SJSA1 (cell line): ENCODE results near the gene LBP. TPM values are rescaled to one million over a fixed set of nuclear protein-coding genes. Genes with fewer than 3 reads are reported as not detected.

Experiments used
- DNase-seq, 2 experiments: peaks; one replicate each; pipeline ENCODE4 v3.0.0-alpha.2; 2015 to 2020; ENCODE audit warnings: low spot score in 2 of 2, low read depth in 1 of 2
- H3K27ac ChIP-seq: fragments of 250-450 bp; sonication (Bioruptor Pico); 2 replicates; pipeline ENCODE4 v1.5.1; 2020; ENCODE audit warnings: mild to moderate bottlenecking, moderate library complexity
- H3K27me3 ChIP-seq: fragments of 250-450 bp; sonication (Bioruptor Pico); replicated peaks from 2 replicates; pipeline ENCODE4 v1.5.1; 2020; ENCODE audit warnings: mild to moderate bottlenecking, moderate library complexity
- H3K36me3 ChIP-seq: fragments of 250-450 bp; sonication (Bioruptor Pico); 2 replicates; pipeline ENCODE4 v1.5.1; 2020; ENCODE audit warnings: mild to moderate bottlenecking
- H3K4me1 ChIP-seq: fragments of 250-450 bp; sonication (Bioruptor Pico); replicated peaks from 2 replicates; pipeline ENCODE4 v1.6.1; 2021; ENCODE audit warnings: mild to moderate bottlenecking
- H3K4me3 ChIP-seq: fragments of 250-450 bp; sonication (Bioruptor Pico); 2 replicates; pipeline ENCODE4 v1.5.1; 2020; ENCODE audit warnings: mild to moderate bottlenecking
- H3K9me3 ChIP-seq: fragments of 250-450 bp; sonication (Bioruptor Pico); replicated peaks from 2 replicates; pipeline ENCODE4 v1.5.1; 2020; ENCODE audit warnings: mild to moderate bottlenecking
- total RNA-seq: library from RNA; depleted of rRNA; stranded (reverse); fragments of >200 nt; shearing (Covaris generic); gene quantifications from 2 replicates; pipeline ENCODE4 v1.2.3, GENCODE V29; 2014; rRNA removed

LBP gene
- not detected in 2 replicates for total RNA-seq

- Histone ChIP-seq H3K27me3 (no peaks in the 10 kb centered on the region), H3K27ac (no peak within 1 kb of the TSS), H3K36me3 (no peaks in the 10 kb centered on the region), H3K4me3 (no peak within 1 kb of the TSS), H3K9me3 (no peaks in the 10 kb centered on the region), H3K4me1 (no peaks in the 10 kb centered on the region)
- no peak for DNase-seq
Measured at GRCh38 chr20:38346247-38346651, at the start of gene LBP. LBP (plus strand) TSS chr20:38346482; CDS start chr20:38346517, 35 bp downstream.

GRCh38 chr20:38297916-38298674 lies 48.2 kb upstream of the LBP start:
- Histone ChIP-seq H3K27ac (no peak overlapping the region), H3K9me3 (no peaks in the 10 kb centered on the region), H3K4me3 (no peak overlapping the region), H3K4me1 (no peaks in the 10 kb centered on the region), H3K36me3 (no peaks in the 10 kb centered on the region), H3K27me3 (no peaks in the 10 kb centered on the region)
- no peak for DNase-seq

- Histone ChIP-seq H3K4me3 (no peak overlapping the region), H3K27me3 (no peaks in the 10 kb centered on the region), H3K36me3 (no peaks in the 10 kb centered on the region), H3K4me1 (peaks cover 6% of the 10 kb centered on the region), H3K9me3 (no peaks in the 10 kb centered on the region), H3K27ac (no peak overlapping the region)
- DNase-seq: no peak
Measured at GRCh38 chr20:38298768-38299288, 47.5 kb upstream of the LBP start.

- H3K4me1 ChIP-seq: peaks cover 16% of the 10 kb centered on the region
- no peak for DNase-seq
- H3K4me3 ChIP-seq: no peak overlapping the region
- no peak overlapping the region for H3K27ac ChIP-seq
- H3K9me3 ChIP-seq: no peaks in the 10 kb centered on the region
- no peaks in the 10 kb centered on the region for H3K27me3 ChIP-seq
- H3K36me3 ChIP-seq: no peaks in the 10 kb centered on the region
Measured at GRCh38 chr20:38299963-38300362, 46.3 kb upstream of the LBP start.

GRCh38 chr20:38300438-38300837 lies 45.8 kb upstream of the LBP start:
- no peak overlapping the region for H3K4me3 ChIP-seq
- peaks cover 16% of the 10 kb centered on the region for H3K4me1 ChIP-seq
- no peak overlapping the region for H3K27ac ChIP-seq
- H3K27me3 ChIP-seq: no peaks in the 10 kb centered on the region
- no peak for DNase-seq
- H3K9me3 ChIP-seq: no peaks in the 10 kb centered on the region
- no peaks in the 10 kb centered on the region for H3K36me3 ChIP-seq

- Histone ChIP-seq H3K27me3 (no peaks in the 10 kb centered on the region), H3K27ac (no peak overlapping the region), H3K9me3 (no peaks in the 10 kb centered on the region), H3K36me3 (no peaks in the 10 kb centered on the region), H3K4me3 (no peak overlapping the region), H3K4me1 (peaks cover 16% of the 10 kb centered on the region)
- no peak for DNase-seq
Measured at GRCh38 chr20:38301309-38301708, 45.0 kb upstream of the LBP start.

- Histone ChIP-seq H3K4me1 (peaks cover 16% of the 10 kb centered on the region), H3K36me3 (no peaks in the 10 kb centered on the region), H3K4me3 (no peak overlapping the region), H3K9me3 (no peaks in the 10 kb centered on the region), H3K27ac (no peak overlapping the region), H3K27me3 (no peaks in the 10 kb centered on the region)
- no peak for DNase-seq
Measured at GRCh38 chr20:38302786-38303185, 43.5 kb upstream of the LBP start.

- peak; percentile 75 to 76 for DNase-seq
- Histone ChIP-seq H3K36me3 (no peaks in the 10 kb centered on the region), H3K4me3 (no peak within 1 kb of the TSS)
Measured at GRCh38 chr20:38303908-38304379, 42.3 kb upstream of the LBP start, which contains the start of gene BPI. BPI (plus strand) TSS chr20:38304156; CDS start chr20:38304224, 68 bp downstream.

GRCh38 chr20:38304845-38305447 lies 41.3 kb upstream of the LBP start:
- DNase-seq: peak in 1 of 2 experiments; percentile 63
- Histone ChIP-seq H3K27me3 (no peaks in the 10 kb centered on the region), H3K4me1 (peaks cover 16% of the 10 kb centered on the region), H3K4me3 (no peak overlapping the region), H3K27ac (no peak overlapping the region), H3K9me3 (no peaks in the 10 kb centered on the region), H3K36me3 (no peaks in the 10 kb centered on the region)

More at GRCh38 chr20:38303908-38304379, 42.3 kb upstream of the LBP start, which contains the start of gene BPI:
- Histone ChIP-seq H3K4me1 (peaks cover 16% of the 10 kb centered on the region), H3K27ac (no peak within 1 kb of the TSS), H3K9me3 (no peaks in the 10 kb centered on the region), H3K27me3 (no peaks in the 10 kb centered on the region)

- no peak overlapping the region for H3K4me3 ChIP-seq
- no peaks in the 10 kb centered on the region for H3K36me3 ChIP-seq
Measured at GRCh38 chr20:38305541-38305940, 40.7 kb upstream of the LBP start.

GRCh38 chr20:38306379-38306778 lies 39.9 kb upstream of the LBP start:
- H3K4me1 ChIP-seq: peaks cover 16% of the 10 kb centered on the region
- no peak overlapping the region for H3K4me3 ChIP-seq
- no peak for DNase-seq
- H3K36me3 ChIP-seq: no peaks in the 10 kb centered on the region
- H3K27me3 ChIP-seq: no peaks in the 10 kb centered on the region
- H3K9me3 ChIP-seq: no peaks in the 10 kb centered on the region
- no peak overlapping the region for H3K27ac ChIP-seq

More at GRCh38 chr20:38305541-38305940, 40.7 kb upstream of the LBP start:
- Histone ChIP-seq H3K4me1 (peaks cover 16% of the 10 kb centered on the region), H3K27ac (no peak overlapping the region), H3K27me3 (no peaks in the 10 kb centered on the region), H3K9me3 (no peaks in the 10 kb centered on the region)
- DNase-seq: no peak

GRCh38 chr20:38307371-38308046 lies 38.8 kb upstream of the LBP start:
- Histone ChIP-seq H3K27me3 (no peaks in the 10 kb centered on the region), H3K27ac (no peak overlapping the region), H3K36me3 (no peaks in the 10 kb centered on the region), H3K4me3 (no peak overlapping the region), H3K4me1 (peaks cover 16% of the 10 kb centered on the region), H3K9me3 (no peaks in the 10 kb centered on the region)
- no peak for DNase-seq

- Histone ChIP-seq H3K9me3 (no peaks in the 10 kb centered on the region), H3K4me3 (no peak overlapping the region), H3K36me3 (no peaks in the 10 kb centered on the region), H3K4me1 (peaks cover 16% of the 10 kb centered on the region), H3K27ac (no peak overlapping the region), H3K27me3 (no peaks in the 10 kb centered on the region)
- DNase-seq: no peak
Measured at GRCh38 chr20:38308047-38308438, 38.2 kb upstream of the LBP start.
